ENCODE measurements around the gene TASOR2. TPM values are rescaled to one million over a fixed set of nuclear protein-coding genes. Genes with fewer than 3 reads are reported as not detected.

The TASOR2 gene
- polyA plus RNA-seq, 1 donor (not counting 4 experiments of a cell fraction or from before 2014, with no cell fraction given), result 40.4 TPM

DNA sequence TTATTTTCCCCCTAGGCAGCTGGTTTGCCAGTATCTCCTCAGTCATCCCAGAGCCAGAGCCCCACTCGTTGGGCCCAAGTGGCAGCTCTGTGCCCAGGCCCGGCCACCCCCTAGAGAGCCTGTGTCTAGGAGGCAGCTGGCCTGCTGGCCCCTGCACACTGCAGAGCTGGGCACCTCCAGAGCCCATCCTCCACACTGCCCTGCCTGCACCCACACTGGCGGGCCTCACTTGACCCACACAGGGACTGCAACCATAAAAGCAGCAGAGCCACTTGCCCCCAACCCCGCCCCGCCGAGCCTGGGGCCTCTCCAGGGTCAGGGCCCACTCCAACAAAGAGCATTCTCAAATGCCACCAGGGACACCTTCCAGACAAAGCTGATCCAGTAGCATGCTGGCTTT, 23.6 kb upstream of the TASOR2 start:
- Histone ChIP-seq H3K27ac (ENCODE audit: control insufficient read depth, insufficient read depth, low read length) (no peak overlapping the region), H2AFZ (ENCODE audit: control insufficient read depth, low read length) (no peak overlapping the region), H3K9me3 (ENCODE audit: control insufficient read depth, low read depth, low read length) (no peaks in the 10 kb centered on the region), H3K36me3 (ENCODE audit: control insufficient read depth in 2 of 2, extremely low read depth in 1 of 2, insufficient read depth in 2 of 2, low read length in 2 of 2) (peaks cover 0 to 1% of the 10 kb centered on the region in 2 experiments), H3K79me2 (ENCODE audit: control insufficient read depth, insufficient read depth, low read length) (no peaks in the 10 kb centered on the region), H3K27me3 (ENCODE audit: control insufficient read depth, extremely low read depth, insufficient read depth, low read length) (no peaks in the 10 kb centered on the region), H3K4me3 (ENCODE audit: control insufficient read depth in 2 of 3, extremely low read depth in 1 of 3, insufficient read depth in 2 of 3, low read depth in 1 of 3, low read length in 3 of 3) (no peak overlapping the region), H3K9me1 (ENCODE audit: control insufficient read depth, extremely low read depth, insufficient read depth, low read length) (no peaks in the 10 kb centered on the region), H3K4me1 (ENCODE audit: control insufficient read depth, extremely low read depth, insufficient read depth, low read length) (peaks cover 9% of the 10 kb centered on the region), H3K4me2 (ENCODE audit: control insufficient read depth, extremely low read depth, insufficient read depth, low read depth, low read length) (no peak overlapping the region), H3K9ac (ENCODE audit: control insufficient read depth, extremely low read depth, insufficient read depth, low read length) (no peak overlapping the region), H4K20me1 (ENCODE audit: control insufficient read depth, extremely low read depth, insufficient read depth, low read length) (no peaks in the 10 kb centered on the region)
- TF ChIP-seq, protein P1, sequence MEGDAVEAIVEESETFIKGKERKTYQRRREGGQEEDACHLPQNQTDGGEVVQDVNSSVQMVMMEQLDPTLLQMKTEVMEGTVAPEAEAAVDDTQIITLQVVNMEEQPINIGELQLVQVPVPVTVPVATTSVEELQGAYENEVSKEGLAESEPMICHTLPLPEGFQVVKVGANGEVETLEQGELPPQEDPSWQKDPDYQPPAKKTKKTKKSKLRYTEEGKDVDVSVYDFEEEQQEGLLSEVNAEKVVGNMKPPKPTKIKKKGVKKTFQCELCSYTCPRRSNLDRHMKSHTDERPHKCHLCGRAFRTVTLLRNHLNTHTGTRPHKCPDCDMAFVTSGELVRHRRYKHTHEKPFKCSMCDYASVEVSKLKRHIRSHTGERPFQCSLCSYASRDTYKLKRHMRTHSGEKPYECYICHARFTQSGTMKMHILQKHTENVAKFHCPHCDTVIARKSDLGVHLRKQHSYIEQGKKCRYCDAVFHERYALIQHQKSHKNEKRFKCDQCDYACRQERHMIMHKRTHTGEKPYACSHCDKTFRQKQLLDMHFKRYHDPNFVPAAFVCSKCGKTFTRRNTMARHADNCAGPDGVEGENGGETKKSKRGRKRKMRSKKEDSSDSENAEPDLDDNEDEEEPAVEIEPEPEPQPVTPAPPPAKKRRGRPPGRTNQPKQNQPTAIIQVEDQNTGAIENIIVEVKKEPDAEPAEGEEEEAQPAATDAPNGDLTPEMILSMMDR (optimal IDR thresholded peaks at IDR 0.05 in 1 of 3, IDR thresholded peaks at IDR 0.05 in 1 of 3, conservative IDR thresholded peaks at IDR 0.05 in 1 of 3; ENCODE audit: extremely low read depth in 1 of 3, insufficient read depth in 2 of 3, low read length in 3 of 3), result no peak
- TF ChIP-seq EZH2 (IDR thresholded peaks at IDR 0.05; ENCODE audit: low read length), result no peak
- dilution Hi-C loops (cut with MboI; ENCODE audit: extremely low pct_ligation_motif_present, low sequenced_read_pairs), result no loop called here
- no peak for FAIRE-seq
- DNase-seq (ENCODE audit: low read depth, low spot score), result no peak

DNA sequence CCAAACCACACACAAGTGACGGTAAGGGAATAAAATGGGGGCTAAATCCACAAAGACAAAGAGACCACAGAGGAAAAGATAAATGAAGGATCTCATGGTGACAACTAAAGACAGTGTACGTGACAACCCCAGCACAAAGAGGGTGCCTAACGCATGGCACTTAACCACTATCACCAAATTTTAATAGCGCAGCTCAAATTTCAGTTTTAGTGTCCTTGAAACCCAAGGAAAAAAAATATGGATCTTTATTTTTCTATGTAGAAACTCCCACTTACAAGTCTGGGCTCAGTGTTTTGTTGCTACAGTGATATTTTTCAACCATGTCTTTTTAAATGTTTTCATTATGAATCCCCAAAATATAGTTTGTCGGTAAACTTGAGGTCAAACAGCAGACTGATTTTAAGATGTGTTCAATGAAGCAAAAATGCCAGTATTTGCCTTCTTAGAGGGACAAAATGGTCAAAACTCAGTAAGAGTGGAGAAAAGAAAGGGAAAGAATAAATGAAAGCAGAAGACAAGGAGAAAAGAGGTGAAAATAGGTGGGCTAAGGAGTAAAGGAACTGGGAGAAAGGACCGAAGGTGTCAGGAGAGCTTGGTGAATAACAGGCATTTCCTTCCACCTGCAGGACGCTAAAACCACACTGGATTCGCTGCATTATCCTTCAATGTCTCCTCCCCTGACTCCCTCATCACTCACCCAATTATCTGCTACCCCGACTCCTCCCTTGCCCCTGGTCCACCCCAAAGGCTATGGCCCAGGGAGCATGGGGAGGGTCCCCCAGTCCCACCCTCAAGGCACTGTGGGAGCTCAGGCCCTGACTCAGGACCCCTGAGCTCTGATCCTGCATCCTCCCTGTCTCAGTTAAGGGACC, 21.7 kb upstream of the TASOR2 start:
- Histone ChIP-seq H4K20me1 (ENCODE audit: control insufficient read depth, extremely low read depth, insufficient read depth, low read length) (no peaks in the 10 kb centered on the region), H3K9me3 (ENCODE audit: control insufficient read depth, low read depth, low read length) (no peaks in the 10 kb centered on the region), H3K36me3 (ENCODE audit: control insufficient read depth in 2 of 2, extremely low read depth in 1 of 2, insufficient read depth in 2 of 2, low read length in 2 of 2) (no peaks in the 10 kb centered on the region), H3K4me2 (ENCODE audit: control insufficient read depth, extremely low read depth, insufficient read depth, low read depth, low read length) (no peak overlapping the region), H3K79me2 (ENCODE audit: control insufficient read depth, insufficient read depth, low read length) (no peaks in the 10 kb centered on the region), H3K4me3 (ENCODE audit: control insufficient read depth in 2 of 3, extremely low read depth in 1 of 3, insufficient read depth in 2 of 3, low read depth in 1 of 3, low read length in 3 of 3) (no peak overlapping the region), H3K9ac (ENCODE audit: control insufficient read depth, extremely low read depth, insufficient read depth, low read length) (no peak overlapping the region), H3K4me1 (ENCODE audit: control insufficient read depth, extremely low read depth, insufficient read depth, low read length) (peaks cover 14% of the 10 kb centered on the region), H2AFZ (ENCODE audit: control insufficient read depth, low read length) (no peak overlapping the region), H3K9me1 (ENCODE audit: control insufficient read depth, extremely low read depth, insufficient read depth, low read length) (no peaks in the 10 kb centered on the region), H3K27me3 (ENCODE audit: control insufficient read depth, extremely low read depth, insufficient read depth, low read length) (no peaks in the 10 kb centered on the region), H3K27ac (ENCODE audit: control insufficient read depth, insufficient read depth, low read length) (no peak overlapping the region)
- no peak for FAIRE-seq
- TF ChIP-seq, protein P1 (optimal IDR thresholded peaks at IDR 0.05 in 1 of 3, IDR thresholded peaks at IDR 0.05 in 1 of 3, conservative IDR thresholded peaks at IDR 0.05 in 1 of 3; ENCODE audit: extremely low read depth in 1 of 3, insufficient read depth in 2 of 3, low read length in 3 of 3), result no peak
- no peak for TF ChIP-seq EZH2 (IDR thresholded peaks at IDR 0.05; ENCODE audit: low read length)
- dilution Hi-C loops (cut with MboI; ENCODE audit: extremely low pct_ligation_motif_present, low sequenced_read_pairs), result no loop called here
- DNase-seq (ENCODE audit: low read depth, low spot score), result no peak

All from keratinocyte (primary cell).